Measurements from ENCODE around the gene OR52K1.

DNA sequence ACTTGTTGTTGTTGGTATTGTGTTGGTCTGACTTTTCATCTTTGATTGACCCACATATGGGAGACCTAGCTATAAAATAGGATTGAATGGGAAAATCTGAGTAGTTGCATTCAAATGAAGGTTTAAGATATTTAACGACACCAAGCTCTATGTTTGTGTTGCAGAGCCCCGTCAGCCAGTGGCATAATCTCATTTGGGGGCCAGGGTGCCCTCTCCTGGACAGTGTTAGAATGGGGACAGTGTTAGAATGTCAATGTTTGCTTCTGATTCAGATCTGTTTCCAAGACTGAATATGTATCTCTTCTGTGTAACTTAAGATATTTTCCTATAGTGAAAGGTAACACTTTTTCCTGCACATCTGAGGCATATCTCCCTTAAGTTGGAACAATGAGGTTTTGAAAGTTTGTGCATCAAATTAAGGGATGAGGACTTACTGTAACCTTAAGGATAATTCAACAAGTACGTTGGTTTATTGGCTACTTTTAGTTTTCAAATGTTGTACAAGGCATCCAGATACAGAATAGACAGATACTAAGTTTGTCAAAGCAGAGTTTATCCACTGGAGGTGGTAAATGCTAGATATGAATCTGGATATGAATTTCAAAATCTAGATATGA lies 57.3 kb downstream of the OR52K1 start:
- TF ChIP-seq, protein P1, sequence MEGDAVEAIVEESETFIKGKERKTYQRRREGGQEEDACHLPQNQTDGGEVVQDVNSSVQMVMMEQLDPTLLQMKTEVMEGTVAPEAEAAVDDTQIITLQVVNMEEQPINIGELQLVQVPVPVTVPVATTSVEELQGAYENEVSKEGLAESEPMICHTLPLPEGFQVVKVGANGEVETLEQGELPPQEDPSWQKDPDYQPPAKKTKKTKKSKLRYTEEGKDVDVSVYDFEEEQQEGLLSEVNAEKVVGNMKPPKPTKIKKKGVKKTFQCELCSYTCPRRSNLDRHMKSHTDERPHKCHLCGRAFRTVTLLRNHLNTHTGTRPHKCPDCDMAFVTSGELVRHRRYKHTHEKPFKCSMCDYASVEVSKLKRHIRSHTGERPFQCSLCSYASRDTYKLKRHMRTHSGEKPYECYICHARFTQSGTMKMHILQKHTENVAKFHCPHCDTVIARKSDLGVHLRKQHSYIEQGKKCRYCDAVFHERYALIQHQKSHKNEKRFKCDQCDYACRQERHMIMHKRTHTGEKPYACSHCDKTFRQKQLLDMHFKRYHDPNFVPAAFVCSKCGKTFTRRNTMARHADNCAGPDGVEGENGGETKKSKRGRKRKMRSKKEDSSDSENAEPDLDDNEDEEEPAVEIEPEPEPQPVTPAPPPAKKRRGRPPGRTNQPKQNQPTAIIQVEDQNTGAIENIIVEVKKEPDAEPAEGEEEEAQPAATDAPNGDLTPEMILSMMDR (IDR thresholded peaks at IDR 0.05): peak; percentile 49 to 71 (median 60)
- TF ChIP-seq EP300 (IDR thresholded peaks at IDR 0.05): no peak
